ENCODE measurements around the gene LRBA.

DNA sequence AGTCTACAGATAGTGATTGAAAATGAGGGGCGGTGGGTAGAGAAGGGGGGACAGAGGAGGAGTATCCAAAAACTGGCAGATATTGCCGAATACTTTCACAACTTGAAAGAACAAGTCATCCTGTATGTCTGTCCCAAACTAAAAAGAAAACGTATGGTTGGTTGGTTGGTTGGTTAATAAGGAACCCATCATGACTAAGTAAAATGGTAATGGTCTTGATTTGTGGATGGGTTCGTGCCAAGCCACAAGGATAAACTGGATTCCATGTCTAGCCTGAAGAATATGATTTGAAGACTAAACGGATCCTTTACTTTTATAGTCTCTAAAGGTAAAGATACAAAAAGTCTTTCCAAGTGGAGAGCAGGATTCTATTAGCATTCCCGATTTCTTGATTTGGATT, 728.4 kb downstream of the LRBA start:
- TF ChIP-seq FOXA1 (IDR thresholded peaks at IDR 0.05), result no peak
- TF ChIP-seq, protein P1, sequence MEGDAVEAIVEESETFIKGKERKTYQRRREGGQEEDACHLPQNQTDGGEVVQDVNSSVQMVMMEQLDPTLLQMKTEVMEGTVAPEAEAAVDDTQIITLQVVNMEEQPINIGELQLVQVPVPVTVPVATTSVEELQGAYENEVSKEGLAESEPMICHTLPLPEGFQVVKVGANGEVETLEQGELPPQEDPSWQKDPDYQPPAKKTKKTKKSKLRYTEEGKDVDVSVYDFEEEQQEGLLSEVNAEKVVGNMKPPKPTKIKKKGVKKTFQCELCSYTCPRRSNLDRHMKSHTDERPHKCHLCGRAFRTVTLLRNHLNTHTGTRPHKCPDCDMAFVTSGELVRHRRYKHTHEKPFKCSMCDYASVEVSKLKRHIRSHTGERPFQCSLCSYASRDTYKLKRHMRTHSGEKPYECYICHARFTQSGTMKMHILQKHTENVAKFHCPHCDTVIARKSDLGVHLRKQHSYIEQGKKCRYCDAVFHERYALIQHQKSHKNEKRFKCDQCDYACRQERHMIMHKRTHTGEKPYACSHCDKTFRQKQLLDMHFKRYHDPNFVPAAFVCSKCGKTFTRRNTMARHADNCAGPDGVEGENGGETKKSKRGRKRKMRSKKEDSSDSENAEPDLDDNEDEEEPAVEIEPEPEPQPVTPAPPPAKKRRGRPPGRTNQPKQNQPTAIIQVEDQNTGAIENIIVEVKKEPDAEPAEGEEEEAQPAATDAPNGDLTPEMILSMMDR (IDR thresholded peaks at IDR 0.05; ENCODE audit: low read depth, low read length, missing input control), result no peak
- no peak for TF ChIP-seq RAD21 (IDR thresholded peaks at IDR 0.05)
- no peak for TF ChIP-seq JUND (IDR thresholded peaks at IDR 0.05)
- no peak for TF ChIP-seq YY1 (IDR thresholded peaks at IDR 0.05)
- no peak for TF ChIP-seq TAF1 (conservative IDR thresholded peaks at IDR 0.05)
- no peak for TF ChIP-seq NR2F2 (IDR thresholded peaks at IDR 0.05)
- TF ChIP-seq, protein P2, sequence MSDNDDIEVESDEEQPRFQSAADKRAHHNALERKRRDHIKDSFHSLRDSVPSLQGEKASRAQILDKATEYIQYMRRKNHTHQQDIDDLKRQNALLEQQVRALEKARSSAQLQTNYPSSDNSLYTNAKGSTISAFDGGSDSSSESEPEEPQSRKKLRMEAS (IDR thresholded peaks at IDR 0.05), result no peak
- TF ChIP-seq, protein P3, sequence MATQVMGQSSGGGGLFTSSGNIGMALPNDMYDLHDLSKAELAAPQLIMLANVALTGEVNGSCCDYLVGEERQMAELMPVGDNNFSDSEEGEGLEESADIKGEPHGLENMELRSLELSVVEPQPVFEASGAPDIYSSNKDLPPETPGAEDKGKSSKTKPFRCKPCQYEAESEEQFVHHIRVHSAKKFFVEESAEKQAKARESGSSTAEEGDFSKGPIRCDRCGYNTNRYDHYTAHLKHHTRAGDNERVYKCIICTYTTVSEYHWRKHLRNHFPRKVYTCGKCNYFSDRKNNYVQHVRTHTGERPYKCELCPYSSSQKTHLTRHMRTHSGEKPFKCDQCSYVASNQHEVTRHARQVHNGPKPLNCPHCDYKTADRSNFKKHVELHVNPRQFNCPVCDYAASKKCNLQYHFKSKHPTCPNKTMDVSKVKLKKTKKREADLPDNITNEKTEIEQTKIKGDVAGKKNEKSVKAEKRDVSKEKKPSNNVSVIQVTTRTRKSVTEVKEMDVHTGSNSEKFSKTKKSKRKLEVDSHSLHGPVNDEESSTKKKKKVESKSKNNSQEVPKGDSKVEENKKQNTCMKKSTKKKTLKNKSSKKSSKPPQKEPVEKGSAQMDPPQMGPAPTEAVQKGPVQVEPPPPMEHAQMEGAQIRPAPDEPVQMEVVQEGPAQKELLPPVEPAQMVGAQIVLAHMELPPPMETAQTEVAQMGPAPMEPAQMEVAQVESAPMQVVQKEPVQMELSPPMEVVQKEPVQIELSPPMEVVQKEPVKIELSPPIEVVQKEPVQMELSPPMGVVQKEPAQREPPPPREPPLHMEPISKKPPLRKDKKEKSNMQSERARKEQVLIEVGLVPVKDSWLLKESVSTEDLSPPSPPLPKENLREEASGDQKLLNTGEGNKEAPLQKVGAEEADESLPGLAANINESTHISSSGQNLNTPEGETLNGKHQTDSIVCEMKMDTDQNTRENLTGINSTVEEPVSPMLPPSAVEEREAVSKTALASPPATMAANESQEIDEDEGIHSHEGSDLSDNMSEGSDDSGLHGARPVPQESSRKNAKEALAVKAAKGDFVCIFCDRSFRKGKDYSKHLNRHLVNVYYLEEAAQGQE (IDR thresholded peaks at IDR 0.05), result no peak
- TF ChIP-seq, protein P4, sequence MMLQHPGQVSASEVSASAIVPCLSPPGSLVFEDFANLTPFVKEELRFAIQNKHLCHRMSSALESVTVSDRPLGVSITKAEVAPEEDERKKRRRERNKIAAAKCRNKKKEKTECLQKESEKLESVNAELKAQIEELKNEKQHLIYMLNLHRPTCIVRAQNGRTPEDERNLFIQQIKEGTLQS (IDR thresholded peaks at IDR 0.05), result no peak
- TF ChIP-seq EGR1 (IDR thresholded peaks at IDR 0.05; ENCODE audit: low read depth in 2 of 2), result no peak
- TF ChIP-seq SP1 (IDR thresholded peaks at IDR 0.05), result no peak

Data from liver (tissue), 3 donors.